ENCODE results near the gene STK17B.

STK17B gene

GRCh38 chr2:196153480-196153879 lies 17.9 kb downstream of the STK17B start:
- DNase-seq = no peak

GRCh38 chr2:196149948-196150347 lies 21.4 kb downstream of the STK17B start:
- DNase-seq = no peak

GRCh38 chr2:196148736-196149135 lies 22.6 kb downstream of the STK17B start:
- DNase-seq = no peak

- DNase-seq = no peak
Measured at GRCh38 chr2:196145256-196145655, 26.1 kb downstream of the STK17B start.

- no peak for DNase-seq
Measured at GRCh38 chr2:196144513-196145126, 26.8 kb downstream of the STK17B start.

GRCh38 chr2:196143730-196144131 lies 27.6 kb downstream of the STK17B start:
- DNase-seq = no peak

GRCh38 chr2:196142825-196143224 lies 28.6 kb downstream of the STK17B start:
- DNase-seq = no peak

GRCh38 chr2:196140213-196140612 lies 31.2 kb downstream of the STK17B start:
- DNase-seq = no peak

- DNase-seq = no peak
Measured at GRCh38 chr2:196137271-196137670, 34.1 kb downstream of the STK17B start.

GRCh38 chr2:196136151-196136550 lies 35.2 kb downstream of the STK17B start:
- no peak for DNase-seq

- DNase-seq = peak; percentile 7
Measured at GRCh38 chr2:196131949-196132925, 39.1 kb downstream of the STK17B start.

GRCh38 chr2:196131384-196131937 lies 39.9 kb downstream of the STK17B start:
- DNase-seq = no peak

- DNase-seq = no peak
Measured at GRCh38 chr2:196130039-196130825, 41.1 kb downstream of the STK17B start.

GRCh38 chr2:196128749-196129148 lies 42.6 kb downstream of the STK17B start:
- DNase-seq = no peak

- no peak for DNase-seq
Measured at GRCh38 chr2:196125596-196125995, 45.8 kb downstream of the STK17B start.

- DNase-seq = no peak
Measured at GRCh38 chr2:196123679-196124373, 47.6 kb downstream of the STK17B start.

- DNase-seq = no peak
Measured at GRCh38 chr2:196119926-196120325, 51.5 kb downstream of the STK17B start.

- no peak for DNase-seq
Measured at GRCh38 chr2:196117214-196117705, 54.1 kb downstream of the STK17B start.

- no peak for DNase-seq
Measured at GRCh38 chr2:196113061-196113974, 58.1 kb downstream of the STK17B start.

- DNase-seq = no peak
Measured at GRCh38 chr2:196112418-196113034, 58.9 kb downstream of the STK17B start.

- no peak for DNase-seq
Measured at GRCh38 chr2:196108604-196109003, 62.8 kb downstream of the STK17B start.

Data from NCI-H1436 (cell line).